GM12878 (cell line): ENCODE data around the gene IAPP. TPM values are rescaled to one million over a fixed set of nuclear protein-coding genes. Genes with fewer than 3 reads are reported as not detected.

ENCODE experiments used
- ATAC-seq: fragments of 200-7000 bp; cut with Tn5 transposase; 3 replicates; pipeline ENCODE4 v1.9.1; 2020; ENCODE audit warnings: mild to moderate bottlenecking, moderate library complexity
- BruUV-seq: library from RNA; stranded (reverse); fragments of 400-500 nt; replicated peaks from 2 replicates; lab custom pipeline; 2021; lab: Mats Ljungman, UMichigan
- CTCF ChIA-PET: fragments of 300-600 bp; sonication (Branson Sonifier 250); formaldehyde crosslinking; extraction: SDS; loops from one replicate; lab custom pipeline; 2021; ENCODE audit warnings: inconsistent platforms; lab: Yijun Ruan, JAX
- POLR2A ChIA-PET: fragments of 350-600 bp; formaldehyde crosslinking; extraction: SDS; loops from one replicate; lab custom pipeline; 2021; ENCODE audit warnings: inconsistent platforms; lab: Charles Lee
- RAD21 ChIA-PET: fragments of 300-600 bp; sonication (Branson Sonifier 250); formaldehyde crosslinking; loops from one replicate; lab custom pipeline; 2023; ENCODE audit warnings: antibody characterized with exemption; ENCODE audit not compliant: unreplicated experiment; lab: Charles Lee
- SMC1A ChIA-PET: fragments of 300-600 bp; sonication (Branson Sonifier 250); formaldehyde crosslinking; loops from one replicate; lab custom pipeline; 2023; ENCODE audit not compliant: unreplicated experiment, uncharacterized antibody; lab: Charles Lee
- DNase-seq: peaks from one replicate; pipeline ENCODE4 v3.0.0-alpha.2; 2011; ENCODE audit warnings: low read depth, low spot score
- FAIRE-seq: peaks from 3 replicates; lab custom pipeline; 2011; peaks lifted over from hg19 to GRCh38; lab: Jason Lieb, UNC
- H2AFZ ChIP-seq: 2 replicates; pipeline ENCODE4 v1.6.0; 2011; ENCODE audit warnings: low read depth, low read length, control low read depth; ENCODE audit not compliant: control insufficient read depth
- H3K27ac ChIP-seq: 2 replicates; pipeline ENCODE4 v1.5.1; 2011; ENCODE audit warnings: control low read depth; ENCODE audit not compliant: control insufficient read depth, insufficient read depth
- H3K27me3 ChIP-seq, 2 experiments: replicated peaks in 1 of 2; 2 replicates each; pipeline versions ENCODE4 v1.6.0 to v1.6.1; 2011; ENCODE audit warnings: low read length in 1 of 2; ENCODE audit not compliant: control insufficient read depth in 2 of 2, insufficient read depth in 2 of 2
- H3K36me3 ChIP-seq, 2 experiments: 2 replicates each; pipeline ENCODE4 v1.5.1; 2011; ENCODE audit warnings: low read length in 1 of 2; ENCODE audit not compliant: control insufficient read depth in 2 of 2, insufficient read depth in 2 of 2
- H3K4me1 ChIP-seq: 2 replicates; pipeline ENCODE4 v1.6.1; 2011; ENCODE audit warnings: mild to moderate bottlenecking, low read length, moderate library complexity, mixed read lengths; ENCODE audit not compliant: control insufficient read depth, insufficient read depth
- H3K4me2 ChIP-seq: 2 replicates; pipeline ENCODE4 v1.6.0; 2011; ENCODE audit warnings: control low read depth; ENCODE audit not compliant: control insufficient read depth, insufficient read depth
- H3K4me3 ChIP-seq: fragments of 200-600 bp; sonication (generic); 2 replicates; pipeline ENCODE4 v1.5.1; 2016
- H3K79me2 ChIP-seq: 2 replicates; pipeline ENCODE4 v1.6.0; 2011; ENCODE audit warnings: low read length; ENCODE audit not compliant: control insufficient read depth, insufficient read depth
- H3K9ac ChIP-seq: 2 replicates; pipeline ENCODE4 v1.8.0; 2011; ENCODE audit warnings: low read length, control low read depth, mixed read lengths; ENCODE audit not compliant: control insufficient read depth, insufficient read depth
- H3K9me3 ChIP-seq: replicated peaks from 3 replicates; pipeline ENCODE4 v1.5.1; 2011; ENCODE audit warnings: mild to moderate bottlenecking, low read length; ENCODE audit not compliant: control insufficient read depth, insufficient read depth
- H4K20me1 ChIP-seq: 2 replicates; pipeline ENCODE4 v1.6.0; 2011; ENCODE audit not compliant: control insufficient read depth, insufficient read depth
- BACH1 ChIP-seq: fragments of 450-650 bp; IDR thresholded peaks from 2 replicates; pipeline ENCODE4 v1.6.1; 2017; ENCODE audit warnings: mild to moderate bottlenecking, borderline replicate concordance
- CHD4 ChIP-seq: fragments of 200-600 bp; sonication (generic); IDR thresholded peaks from 2 replicates; pipeline ENCODE4 v1.6.1; 2016; ENCODE audit warnings: mild to moderate bottlenecking
- SREBF1 ChIP-seq: IDR thresholded peaks from 2 replicates; pipeline ENCODE4 v1.6.1; 2012; ENCODE audit warnings: mild to moderate bottlenecking, low read length
- TCF7 ChIP-seq: IDR thresholded peaks from 2 replicates; pipeline ENCODE4 v1.6.1; 2014; ENCODE audit warnings: antibody characterized with exemption, borderline replicate concordance
- ZNF687 ChIP-seq: fragments of 450-650 bp; IDR thresholded peaks from 2 replicates; pipeline ENCODE4 v1.6.1; 2017; ENCODE audit warnings: mild to moderate bottlenecking, moderate library complexity
- WGBS: methylation state at CpG from one replicate; pipeline ENCODE4 v1.1.6; 2016; ENCODE audit warnings: low lambda C conversion rate; ENCODE audit not compliant: insufficient replicate concordance, insufficient coverage; ENCODE audit errors: missing lambda C conversion rate; 5-methylcytosine and 5-hydroxymethylcytosine counted together
- in situ Hi-C: fragments of 300-500 bp; cut with MboI; formaldehyde crosslinking; loops from 9 replicates; pipeline ENCODE4 v1.14.3; 2018; ENCODE audit warnings: mixed read lengths
- intact Hi-C: fragments of 100-400 bp; cut with micrococcal nuclease; formaldehyde crosslinking; loops from one replicate; pipeline ENCODE4 v1.14.2; 2022; ENCODE audit not compliant: unreplicated experiment
- polyA plus RNA-seq, 11 experiments: library from polyadenylated mRNA; depleted of rRNA in 4 of 11; unstranded in 6 of 11; stranded (reverse) in 5 of 11; fragments of >200 nt; fragmentation: Nextera tagmentation in 4 of 11; fragmentation: Illumina TruSeq in 1 of 11; extraction: Ambion mirVana in 4 of 11; extraction: Trizol in 1 of 11; gene quantifications; 1 replicate in 1 of 11; 2 replicates in 10 of 11; pipeline versions ENCODE4 v1.2.1 to v1.2.3, GENCODE V29; 2011 to 2016; ENCODE audit warnings: inconsistent platforms in 2 of 11, missing spikeins in 2 of 11, low read depth in 1 of 11
- total RNA-seq, 4 experiments: library from RNA; depleted of rRNA in 3 of 4; stranded (reverse); fragments of >200 nt in 3 of 4; fragmentation: Illumina TruSeq in 1 of 4; extraction: Trizol in 1 of 4; gene quantifications; 2 replicates each; pipeline versions ENCODE4 v1.2.1 to v1.2.3, GENCODE V29; 2013 to 2021

The IAPP gene
- total and polyA plus RNA-seq, 10 of the 15 experiments (the other 5 are each of a cell fraction or from before 2014, with no cell fraction given), result not detected

GRCh38 chr12:21353948-21354347 lies 18.8 kb upstream of the IAPP start:
- BruUV-seq, result no TSS peak
- CTCF ChIA-PET, result no interaction called here
- H3K9ac ChIP-seq, result no peak overlapping the region
- no peaks in the 10 kb centered on the region for H3K36me3 ChIP-seq
- no peak overlapping the region for H3K4me3 ChIP-seq
- TF ChIP-seq CHD4, result no peak
- TF ChIP-seq SREBF1, result no peak
- TF ChIP-seq TCF7, result no peak
- TF ChIP-seq ZNF687, result no peak
- no peak for TF ChIP-seq BACH1
- TF ChIP-seq, all 136 proteins: peak for 0
- Histone ChIP-seq H3K79me2 (no peaks in the 10 kb centered on the region), H3K4me1 (no peaks in the 10 kb centered on the region), H2AFZ (no peak overlapping the region), H3K27me3 (no peaks in the 10 kb centered on the region), H3K4me2 (no peak overlapping the region), H4K20me1 (no peaks in the 10 kb centered on the region), H3K27ac (no peak overlapping the region), H3K9me3 (no peaks in the 10 kb centered on the region)
- WGBS, result 48% methylated on average over 4 of the region's 4 CpGs
- in situ Hi-C loops, result no loop called here
- ChIA-PET SMC1A (no interaction called here), RAD21 (no interaction called here), POLR2A (no interaction called here)
- intact Hi-C loops, result no loop called here
- FAIRE-seq (no peak), ATAC-seq (no peak), DNase-seq (no peak)
